Keratinocyte (primary cell): ENCODE measurements around the gene MEGF10.

Experiments used
- EZH2 ChIP-seq: IDR thresholded peaks from one replicate; pipeline ENCODE4 v1.6.1; 2012; ENCODE audit warnings: inconsistent platforms, mild to moderate bottlenecking, low read length, moderate library complexity
- TF ChIP-seq, protein P1 (sequence below), 3 experiments: IDR thresholded peaks in 1 of 3; conservative IDR thresholded peaks in 1 of 3; optimal IDR thresholded peaks in 1 of 3; 2 replicates in 2 of 3; 3 replicates in 1 of 3; pipeline versions ENCODE3 to v1.5.1; 2011; ENCODE audit warnings: low read length in 3 of 3, mild to moderate bottlenecking in 3 of 3, moderate library complexity in 2 of 3, control low read depth in 1 of 3, inconsistent platforms in 1 of 3; ENCODE audit not compliant: insufficient read depth in 2 of 3; ENCODE audit errors: extremely low read depth in 1 of 3

- TF ChIP-seq, protein P1, sequence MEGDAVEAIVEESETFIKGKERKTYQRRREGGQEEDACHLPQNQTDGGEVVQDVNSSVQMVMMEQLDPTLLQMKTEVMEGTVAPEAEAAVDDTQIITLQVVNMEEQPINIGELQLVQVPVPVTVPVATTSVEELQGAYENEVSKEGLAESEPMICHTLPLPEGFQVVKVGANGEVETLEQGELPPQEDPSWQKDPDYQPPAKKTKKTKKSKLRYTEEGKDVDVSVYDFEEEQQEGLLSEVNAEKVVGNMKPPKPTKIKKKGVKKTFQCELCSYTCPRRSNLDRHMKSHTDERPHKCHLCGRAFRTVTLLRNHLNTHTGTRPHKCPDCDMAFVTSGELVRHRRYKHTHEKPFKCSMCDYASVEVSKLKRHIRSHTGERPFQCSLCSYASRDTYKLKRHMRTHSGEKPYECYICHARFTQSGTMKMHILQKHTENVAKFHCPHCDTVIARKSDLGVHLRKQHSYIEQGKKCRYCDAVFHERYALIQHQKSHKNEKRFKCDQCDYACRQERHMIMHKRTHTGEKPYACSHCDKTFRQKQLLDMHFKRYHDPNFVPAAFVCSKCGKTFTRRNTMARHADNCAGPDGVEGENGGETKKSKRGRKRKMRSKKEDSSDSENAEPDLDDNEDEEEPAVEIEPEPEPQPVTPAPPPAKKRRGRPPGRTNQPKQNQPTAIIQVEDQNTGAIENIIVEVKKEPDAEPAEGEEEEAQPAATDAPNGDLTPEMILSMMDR (optimal IDR thresholded peaks at IDR 0.05 in 1 of 3, IDR thresholded peaks at IDR 0.05 in 1 of 3, conservative IDR thresholded peaks at IDR 0.05 in 1 of 3; ENCODE audit: extremely low read depth in 1 of 3, insufficient read depth in 2 of 3, low read length in 3 of 3) = no peak
- TF ChIP-seq EZH2 = no peak
Observed at GRCh38 chr5:127434588-127434987, 144.0 kb downstream of the MEGF10 start.
